DOHH2 (cell line): Measurements from ENCODE around the gene FBLN7.

Experiments used
- EZH2phosphoT487 ChIP-seq: fragments of 200-600 bp; sonication (generic); IDR thresholded peaks from 2 replicates; pipeline ENCODE4 v1.6.1; 2017; ENCODE audit warnings: borderline replicate concordance, mild to moderate bottlenecking, antibody characterized with exemption, low read length, moderate library complexity, mixed read lengths
- TF ChIP-seq, protein P1 (sequence below): fragments of 200-600 bp; sonication (generic); IDR thresholded peaks from one replicate; pipeline ENCODE4 v1.5.1; 2014; ENCODE audit warnings: antibody characterized with exemption, mild to moderate bottlenecking, low read depth, low read length; ENCODE audit not compliant: poor library complexity, severe bottlenecking

DNA sequence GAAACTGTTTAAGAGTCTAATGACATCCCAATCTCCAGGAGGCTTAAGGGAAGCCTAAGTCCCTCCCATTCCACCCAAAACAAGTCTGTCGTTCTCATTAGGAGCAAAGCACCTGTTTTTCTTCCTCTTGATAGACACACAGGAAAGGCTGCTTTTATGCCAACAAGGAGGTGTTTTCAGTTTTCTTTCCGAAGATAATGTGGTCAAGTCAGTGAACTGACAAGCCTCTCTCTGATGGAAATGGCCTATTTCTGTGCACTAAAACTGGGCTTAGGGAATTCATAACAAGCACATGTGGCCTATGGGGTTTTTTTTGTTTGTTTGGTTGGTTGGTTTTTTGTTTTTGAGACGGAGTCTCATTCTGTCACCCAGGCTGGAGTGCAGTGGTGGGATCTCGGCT, 36.2 kb downstream of the FBLN7 start:
- no peak for TF ChIP-seq EZH2phosphoT487
- TF ChIP-seq, protein P1, sequence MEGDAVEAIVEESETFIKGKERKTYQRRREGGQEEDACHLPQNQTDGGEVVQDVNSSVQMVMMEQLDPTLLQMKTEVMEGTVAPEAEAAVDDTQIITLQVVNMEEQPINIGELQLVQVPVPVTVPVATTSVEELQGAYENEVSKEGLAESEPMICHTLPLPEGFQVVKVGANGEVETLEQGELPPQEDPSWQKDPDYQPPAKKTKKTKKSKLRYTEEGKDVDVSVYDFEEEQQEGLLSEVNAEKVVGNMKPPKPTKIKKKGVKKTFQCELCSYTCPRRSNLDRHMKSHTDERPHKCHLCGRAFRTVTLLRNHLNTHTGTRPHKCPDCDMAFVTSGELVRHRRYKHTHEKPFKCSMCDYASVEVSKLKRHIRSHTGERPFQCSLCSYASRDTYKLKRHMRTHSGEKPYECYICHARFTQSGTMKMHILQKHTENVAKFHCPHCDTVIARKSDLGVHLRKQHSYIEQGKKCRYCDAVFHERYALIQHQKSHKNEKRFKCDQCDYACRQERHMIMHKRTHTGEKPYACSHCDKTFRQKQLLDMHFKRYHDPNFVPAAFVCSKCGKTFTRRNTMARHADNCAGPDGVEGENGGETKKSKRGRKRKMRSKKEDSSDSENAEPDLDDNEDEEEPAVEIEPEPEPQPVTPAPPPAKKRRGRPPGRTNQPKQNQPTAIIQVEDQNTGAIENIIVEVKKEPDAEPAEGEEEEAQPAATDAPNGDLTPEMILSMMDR: no peak
